Stimulated activated memory B cell treated with anti-CD40 and anti-IgM and Interleukin-4, amounts not matched to agents 10 μg/mL and 1 μg/mL and 100 μg/mL, for 72 hours (primary cell): Measurements from ENCODE around the gene HECTD4.
"Not testable (repeated sequence)": the region's sequence is repeated elsewhere in the genome, so short reads cannot be mapped to it uniquely, and the experiment has no call there.

Source experiments
- ATAC-seq: fragments of 150-1000 bp; cut with Tn5 transposase; 2 replicates; pipeline ENCODE4 v1.10.0; 2021
- H3K27ac Mint-ChIP-seq: one replicate; pipeline ENCODE4 v1.8.0; 2022; ENCODE audit warnings: mild to moderate bottlenecking, mixed read lengths
- H3K27me3 Mint-ChIP-seq: one replicate; pipeline ENCODE4 v1.8.0; 2022; ENCODE audit warnings: mixed read lengths
- H3K36me3 Mint-ChIP-seq: one replicate; pipeline ENCODE4 v1.8.0; 2022; ENCODE audit warnings: mixed read lengths
- H3K4me1 Mint-ChIP-seq: one replicate; pipeline ENCODE4 v1.8.0; 2022; ENCODE audit warnings: mixed read lengths
- H3K4me3 Mint-ChIP-seq: one replicate; pipeline ENCODE4 v1.8.0; 2022; ENCODE audit warnings: mild to moderate bottlenecking, moderate library complexity, mixed read lengths
- H3K9me3 Mint-ChIP-seq: one replicate; pipeline ENCODE4 v1.8.0; 2022; ENCODE audit warnings: mixed read lengths

HECTD4 gene

DNA sequence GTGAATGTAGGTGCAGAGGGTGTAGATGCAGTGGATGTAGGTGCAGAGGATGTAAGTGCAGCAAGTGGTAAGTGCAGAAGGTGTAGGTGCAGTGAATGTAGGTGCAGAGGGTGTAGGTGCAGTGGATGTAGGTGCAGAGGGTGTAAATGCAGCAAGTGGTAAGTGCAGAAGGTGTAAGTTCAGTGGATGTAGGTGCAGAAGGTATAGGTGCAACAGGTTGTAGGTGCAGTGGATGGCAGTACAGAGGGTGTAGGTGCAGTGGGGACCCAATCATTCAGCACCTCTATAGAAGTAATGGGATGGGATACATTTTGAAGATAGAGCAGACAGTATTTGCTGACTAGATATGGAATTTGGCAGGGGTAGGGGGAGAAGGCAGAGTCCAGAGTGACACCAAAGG is 85.0 kb downstream of the HECTD4 start:
- H3K4me1 Mint-ChIP-seq, result no peaks in the 10 kb centered on the region
- peaks cover 23% of the 10 kb centered on the region for H3K36me3 Mint-ChIP-seq
- no peaks in the 10 kb centered on the region for H3K27me3 Mint-ChIP-seq
- no peak overlapping the region for H3K4me3 Mint-ChIP-seq
- no peak for ATAC-seq
- no peak overlapping the region for H3K27ac Mint-ChIP-seq
- H3K9me3 Mint-ChIP-seq, result no peaks in the 10 kb centered on the region

DNA sequence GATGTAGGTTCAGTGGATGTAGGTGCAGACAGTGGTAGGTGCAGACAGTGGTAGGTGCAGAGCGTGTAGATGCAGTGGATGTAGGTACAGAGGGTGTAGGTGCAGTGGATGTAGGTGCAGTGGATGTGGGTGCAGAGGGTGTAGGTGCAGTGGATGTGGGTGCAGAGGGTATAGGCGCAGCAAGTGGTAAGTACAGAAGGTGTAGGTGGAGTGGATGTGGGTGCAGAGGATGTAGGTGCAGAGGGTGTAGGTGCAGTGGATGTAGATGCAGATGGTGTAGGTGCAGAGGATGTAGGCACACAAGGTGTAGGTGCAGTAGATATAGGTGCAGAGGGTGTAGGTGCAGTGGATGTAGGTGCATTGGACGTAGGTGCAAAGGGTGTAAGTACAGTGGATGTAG is 86.0 kb downstream of the HECTD4 start:
- Mint-ChIP-seq H3K9me3 (no peaks in the 10 kb centered on the region), H3K27ac (no peak overlapping the region)
- ATAC-seq, result no peak

DNA sequence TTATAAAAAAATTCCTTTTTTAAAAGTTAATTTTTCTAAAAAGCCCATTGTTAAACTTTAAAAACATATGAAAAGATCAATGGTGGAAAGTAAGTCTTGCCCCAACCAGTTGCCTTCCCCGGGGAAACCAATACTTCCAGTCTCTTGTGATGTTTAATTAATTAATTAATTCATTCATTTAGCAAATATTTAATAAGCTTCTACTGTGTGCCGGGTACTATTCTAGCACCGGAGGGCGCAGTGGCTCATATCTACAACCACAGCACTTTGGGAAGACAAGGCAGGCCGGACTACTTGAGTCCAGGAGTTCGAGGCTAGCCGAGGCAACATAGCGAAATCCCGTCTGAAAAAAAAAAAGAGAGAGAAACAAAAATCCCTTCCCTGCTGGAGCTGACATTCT is 87.4 kb downstream of the HECTD4 start:
- no peak for ATAC-seq
- no peaks in the 10 kb centered on the region for H3K4me1 Mint-ChIP-seq
- no peaks in the 10 kb centered on the region for H3K9me3 Mint-ChIP-seq
- H3K27me3 Mint-ChIP-seq, result no peaks in the 10 kb centered on the region
- H3K27ac Mint-ChIP-seq, result no peak overlapping the region
- H3K4me3 Mint-ChIP-seq, result no peak overlapping the region
- peaks cover 25% of the 10 kb centered on the region for H3K36me3 Mint-ChIP-seq

More for the DNA sequence above, 86.0 kb downstream of the HECTD4 start:
- peaks cover 19% of the 10 kb centered on the region for H3K36me3 Mint-ChIP-seq
- no peaks in the 10 kb centered on the region for H3K27me3 Mint-ChIP-seq
- H3K4me3 Mint-ChIP-seq, result no peak overlapping the region
- no peaks in the 10 kb centered on the region for H3K4me1 Mint-ChIP-seq

GRCh38 chr12:112288638-112289037 is 93.6 kb downstream of the HECTD4 start:
- Mint-ChIP-seq H3K36me3 (peaks cover 33% of the 10 kb centered on the region), H3K4me3 (no peak overlapping the region), H3K27ac (no peak overlapping the region), H3K9me3 (no peaks in the 10 kb centered on the region), H3K27me3 (no peaks in the 10 kb centered on the region), H3K4me1 (no peaks in the 10 kb centered on the region)
- no peak for ATAC-seq

DNA sequence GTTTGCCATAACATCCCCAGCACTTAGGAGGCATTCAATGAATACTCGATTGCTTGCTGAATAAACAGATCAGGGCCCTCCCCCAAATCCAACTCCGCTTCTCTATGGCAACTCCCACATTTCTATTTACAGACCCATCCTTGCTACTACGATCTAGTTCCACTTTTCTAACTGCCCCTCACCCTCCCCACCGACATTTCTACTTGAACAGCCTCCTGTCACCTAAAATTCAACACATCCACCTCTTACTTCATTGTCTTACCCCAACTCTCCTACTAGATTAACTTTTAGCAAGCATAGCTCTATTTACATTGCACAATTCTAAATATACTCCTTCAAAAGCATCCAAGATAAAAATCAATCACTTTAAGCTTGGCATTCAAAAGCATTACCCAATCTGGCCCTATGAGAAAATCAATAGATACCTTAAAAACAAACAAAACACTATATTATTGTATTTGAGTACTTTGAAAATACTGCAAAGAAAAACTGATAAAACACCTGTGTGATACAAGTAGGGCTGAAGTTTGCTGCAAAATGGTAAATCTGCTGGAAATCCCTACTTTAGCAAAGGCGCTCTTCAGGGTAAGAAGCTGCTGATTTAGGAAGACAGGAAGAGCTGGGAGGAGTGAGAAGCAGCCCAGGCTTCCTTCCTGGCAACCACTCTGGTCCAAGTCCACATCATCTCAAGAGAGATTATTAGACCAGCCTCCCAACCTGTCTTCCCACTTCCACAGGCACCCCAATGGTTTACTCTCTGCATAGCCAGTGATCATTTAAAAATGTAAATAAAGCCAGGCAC is 96.4 kb downstream of the HECTD4 start:
- no peak for ATAC-seq
- H3K4me3 Mint-ChIP-seq, result no peak overlapping the region
- H3K27ac Mint-ChIP-seq, result no peak overlapping the region
- H3K9me3 Mint-ChIP-seq, result no peaks in the 10 kb centered on the region
- peaks cover 22% of the 10 kb centered on the region for H3K36me3 Mint-ChIP-seq
- H3K27me3 Mint-ChIP-seq, result no peaks in the 10 kb centered on the region
- H3K4me1 Mint-ChIP-seq, result no peaks in the 10 kb centered on the region

DNA sequence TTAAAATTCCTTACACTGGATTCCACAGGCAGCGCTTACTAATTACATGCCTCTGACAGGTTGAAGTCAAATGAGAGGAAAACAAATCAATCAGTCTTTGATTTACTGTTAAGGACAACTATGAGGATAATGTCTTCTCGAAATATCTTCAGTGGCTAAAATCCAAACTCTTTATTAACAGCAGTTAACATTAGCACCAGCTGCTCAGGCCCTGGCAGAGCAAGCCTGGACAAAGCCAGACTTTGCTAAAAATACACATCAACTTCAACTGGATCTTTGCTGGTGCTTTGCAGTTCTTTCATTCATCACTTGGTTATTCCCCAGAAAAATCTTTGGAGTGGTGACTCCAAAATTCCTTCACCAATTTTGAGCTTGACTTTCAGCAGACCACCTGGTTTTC is 98.7 kb downstream of the HECTD4 start:
- Mint-ChIP-seq H3K9me3 (no peaks in the 10 kb centered on the region), H3K27ac (peak overlapping the region; percentile 27), H3K36me3 (peaks cover 15% of the 10 kb centered on the region), H3K27me3 (no peaks in the 10 kb centered on the region), H3K4me1 (no peaks in the 10 kb centered on the region), H3K4me3 (no peak overlapping the region)
- no peak for ATAC-seq

DNA sequence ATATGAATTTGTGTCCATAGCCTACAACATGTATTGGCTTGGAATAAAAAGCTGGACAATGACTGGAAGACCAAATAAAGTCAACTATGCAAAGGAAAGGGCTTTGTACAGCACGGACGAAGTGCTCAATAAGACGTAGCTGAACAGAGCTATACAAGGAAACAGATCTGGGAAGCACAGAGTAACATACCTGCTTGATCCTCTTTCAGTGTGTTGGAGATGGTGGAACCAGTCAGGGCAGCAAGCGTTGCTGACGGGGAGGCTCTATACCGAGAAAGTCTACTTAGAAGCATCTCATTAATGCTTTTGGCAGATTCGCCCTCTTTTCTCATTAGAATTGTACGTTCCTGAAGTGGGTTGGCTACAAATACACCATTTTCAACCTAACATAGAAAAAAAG is 99.3 kb downstream of the HECTD4 start:
- H3K27me3 Mint-ChIP-seq, result no peaks in the 10 kb centered on the region
- H3K4me3 Mint-ChIP-seq, result no peak overlapping the region
- no peak overlapping the region for H3K27ac Mint-ChIP-seq
- H3K4me1 Mint-ChIP-seq, result no peaks in the 10 kb centered on the region
- H3K36me3 Mint-ChIP-seq, result peaks cover 19% of the 10 kb centered on the region
- H3K9me3 Mint-ChIP-seq, result no peaks in the 10 kb centered on the region
- no peak for ATAC-seq

DNA sequence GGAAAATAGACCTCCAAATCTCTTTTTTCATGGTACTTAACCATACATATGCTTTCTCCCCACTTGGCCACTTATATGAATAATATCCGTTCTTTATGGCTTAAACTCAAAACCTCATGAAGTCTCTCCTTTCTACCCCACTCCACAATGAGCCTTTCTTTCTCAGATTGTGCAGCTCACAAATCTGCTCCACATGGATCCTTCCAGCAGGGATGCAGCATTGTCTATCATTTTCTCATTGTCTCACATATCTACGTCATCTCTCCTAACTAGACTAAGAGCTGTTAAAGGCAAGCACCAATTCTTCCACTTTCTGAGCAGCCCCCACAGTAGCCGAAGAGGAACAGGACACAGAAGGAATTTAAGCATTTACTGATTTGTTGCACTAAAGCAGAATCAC is 106.4 kb downstream of the HECTD4 start:
- H3K4me1 Mint-ChIP-seq, result no peaks in the 10 kb centered on the region
- no peak overlapping the region for H3K4me3 Mint-ChIP-seq
- ATAC-seq, result no peak
- peaks cover 38% of the 10 kb centered on the region for H3K36me3 Mint-ChIP-seq
- H3K27me3 Mint-ChIP-seq, result no peaks in the 10 kb centered on the region
- H3K9me3 Mint-ChIP-seq, result no peaks in the 10 kb centered on the region
- H3K27ac Mint-ChIP-seq, result no peak overlapping the region

DNA sequence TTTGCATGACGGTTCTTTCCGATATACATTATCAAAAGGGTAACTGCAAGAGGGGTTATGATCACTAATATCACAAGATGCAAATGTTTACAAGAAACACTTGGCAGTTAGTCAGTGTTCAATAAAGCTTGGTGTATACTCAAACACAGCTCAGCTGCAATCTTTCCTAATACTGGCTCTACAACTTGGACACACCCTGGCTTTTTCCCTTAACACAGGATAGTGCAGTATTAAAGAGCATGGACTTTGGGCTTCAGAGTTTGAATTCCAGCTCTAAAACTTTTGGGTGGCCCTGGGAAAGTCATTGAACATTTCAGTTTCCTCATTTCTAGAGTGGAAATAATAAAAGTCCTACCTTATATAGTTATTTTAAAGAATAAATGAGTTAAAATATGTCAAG is 107.0 kb downstream of the HECTD4 start:
- H3K36me3 Mint-ChIP-seq, result peaks cover 43% of the 10 kb centered on the region
- H3K9me3 Mint-ChIP-seq, result no peaks in the 10 kb centered on the region
- H3K4me1 Mint-ChIP-seq, result no peaks in the 10 kb centered on the region
- H3K4me3 Mint-ChIP-seq, result no peak overlapping the region
- ATAC-seq, result no peak
- H3K27me3 Mint-ChIP-seq, result no peaks in the 10 kb centered on the region
- no peak overlapping the region for H3K27ac Mint-ChIP-seq

GRCh38 chr12:112270673-112271072 is 111.6 kb downstream of the HECTD4 start:
- Mint-ChIP-seq H3K4me1 (no peaks in the 10 kb centered on the region), H3K36me3 (peaks cover 33% of the 10 kb centered on the region)

DNA sequence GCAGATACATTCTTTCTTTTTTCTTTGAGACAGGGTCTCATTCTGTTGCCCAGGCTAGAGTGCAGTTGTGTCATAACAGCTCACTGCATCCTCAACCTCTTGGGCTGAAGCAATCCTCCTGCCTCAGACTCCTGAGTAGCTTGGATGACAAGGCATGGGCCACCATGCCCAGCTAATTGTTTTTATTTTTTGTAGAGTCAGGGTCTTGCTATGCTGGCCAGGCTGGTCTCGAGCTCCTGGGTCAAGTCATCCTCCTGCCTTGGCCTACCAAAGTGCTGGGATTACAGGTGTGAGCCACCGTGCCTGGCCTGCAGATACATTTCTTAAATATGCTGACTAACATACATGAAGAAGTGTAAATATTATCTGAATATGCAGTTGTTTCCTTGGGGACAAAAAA is 115.8 kb downstream of the HECTD4 start:
- no peaks in the 10 kb centered on the region for H3K27me3 Mint-ChIP-seq
- no peak overlapping the region for H3K27ac Mint-ChIP-seq
- no peak for ATAC-seq
- no peaks in the 10 kb centered on the region for H3K9me3 Mint-ChIP-seq
- H3K4me3 Mint-ChIP-seq, result no peak overlapping the region
- H3K36me3 Mint-ChIP-seq, result peaks cover 40% of the 10 kb centered on the region
- no peaks in the 10 kb centered on the region for H3K4me1 Mint-ChIP-seq

More at GRCh38 chr12:112270673-112271072, 111.6 kb downstream of the HECTD4 start:
- Mint-ChIP-seq H3K27me3 (no peaks in the 10 kb centered on the region), H3K9me3 (no peaks in the 10 kb centered on the region), H3K27ac (no peak overlapping the region), H3K4me3 (no peak overlapping the region)
- no peak for ATAC-seq

DNA sequence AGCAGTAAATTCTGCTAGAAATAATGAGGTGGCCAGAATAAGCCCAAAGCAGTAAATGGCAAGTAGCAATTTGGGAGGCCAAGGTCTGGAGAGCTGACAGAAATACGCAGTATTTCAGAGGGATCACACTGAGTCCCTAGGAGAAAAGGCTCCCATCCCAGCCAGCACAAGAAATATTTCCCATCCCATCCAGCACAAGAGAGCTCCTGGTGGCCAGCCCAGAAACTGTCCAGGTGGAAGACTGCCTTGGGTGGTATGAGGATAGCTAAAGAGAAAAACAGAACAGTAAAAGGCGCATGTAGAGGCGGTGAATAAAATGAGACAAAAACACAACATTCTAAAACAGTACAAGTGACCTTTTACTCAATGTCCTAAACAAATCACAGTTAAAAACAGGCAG is 120.7 kb downstream of the HECTD4 start:
- Mint-ChIP-seq H3K9me3 (no peaks in the 10 kb centered on the region), H3K27ac (no peak overlapping the region), H3K4me3 (no peak overlapping the region), H3K27me3 (no peaks in the 10 kb centered on the region), H3K4me1 (no peaks in the 10 kb centered on the region), H3K36me3 (peaks cover 39% of the 10 kb centered on the region)
- ATAC-seq, result no peak

DNA sequence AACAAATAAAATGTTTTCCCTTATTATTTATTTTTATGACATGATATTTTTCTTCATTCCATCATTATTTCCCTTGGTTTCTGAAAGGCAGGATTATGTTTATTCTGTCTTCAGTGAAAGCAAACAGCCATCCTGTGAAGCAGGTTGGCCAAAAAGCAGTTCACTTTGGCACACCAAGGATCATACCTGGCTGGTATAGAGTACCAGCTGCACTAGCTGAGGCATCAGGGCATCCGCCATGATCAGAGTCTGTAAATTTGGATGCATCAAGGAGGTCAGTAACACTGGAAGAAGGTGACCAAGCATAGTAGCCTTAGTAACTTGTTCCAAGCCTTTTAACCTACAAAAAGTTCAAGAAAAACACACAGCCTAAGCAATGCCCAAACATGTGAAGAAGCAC is 123.3 kb downstream of the HECTD4 start:
- H3K9me3 Mint-ChIP-seq, result no peaks in the 10 kb centered on the region
- H3K27ac Mint-ChIP-seq, result no peak overlapping the region
- no peak for ATAC-seq
- no peak overlapping the region for H3K4me3 Mint-ChIP-seq
- H3K27me3 Mint-ChIP-seq, result no peaks in the 10 kb centered on the region
- H3K36me3 Mint-ChIP-seq, result peaks cover 52% of the 10 kb centered on the region
- no peaks in the 10 kb centered on the region for H3K4me1 Mint-ChIP-seq

DNA sequence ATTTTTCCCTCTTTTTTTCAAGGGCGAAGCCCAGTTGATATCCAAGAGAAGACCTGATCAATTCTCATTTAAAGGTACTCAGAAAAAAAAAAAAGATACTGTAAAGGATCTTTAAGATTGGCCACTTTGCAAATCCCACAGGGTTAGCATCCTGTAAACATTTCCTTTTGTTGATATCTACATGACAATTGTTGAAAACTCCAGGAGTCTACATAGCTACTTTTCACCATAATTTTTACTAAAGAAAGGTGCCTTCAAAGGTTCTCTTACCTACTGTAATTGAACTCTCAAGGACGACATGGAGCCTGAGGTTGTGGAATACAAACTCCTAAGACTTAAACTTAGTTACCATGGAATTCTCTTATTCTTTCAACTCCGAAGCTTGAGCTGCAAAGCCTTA is 125.5 kb downstream of the HECTD4 start:
- H3K36me3 Mint-ChIP-seq, result peaks cover 68% of the 10 kb centered on the region
- H3K4me3 Mint-ChIP-seq, result no peak overlapping the region
- no peak for ATAC-seq
- no peaks in the 10 kb centered on the region for H3K9me3 Mint-ChIP-seq
- H3K27me3 Mint-ChIP-seq, result no peaks in the 10 kb centered on the region
- H3K27ac Mint-ChIP-seq, result no peak overlapping the region
- H3K4me1 Mint-ChIP-seq, result no peaks in the 10 kb centered on the region

DNA sequence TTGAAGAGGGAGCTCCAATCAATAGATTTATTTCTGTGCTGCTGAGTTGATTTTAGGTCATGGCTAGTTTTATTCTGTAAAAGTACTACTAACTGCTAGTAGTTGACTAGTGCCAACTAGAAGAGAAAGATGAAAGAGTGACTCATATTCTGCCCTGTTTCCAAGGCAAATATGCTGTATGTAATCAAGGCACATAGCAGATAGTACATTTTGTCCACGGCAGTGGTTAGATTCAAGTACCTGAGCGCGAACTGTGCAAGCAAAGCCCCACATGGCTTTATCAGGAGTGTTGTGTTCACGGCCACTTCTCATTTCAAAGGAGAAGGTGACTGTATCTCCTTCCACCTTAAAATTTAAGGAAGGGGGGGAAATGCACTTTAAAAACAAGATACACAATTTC is 130.0 kb downstream of the HECTD4 start:
- Mint-ChIP-seq H3K4me1 (no peaks in the 10 kb centered on the region), H3K9me3 (no peaks in the 10 kb centered on the region), H3K4me3 (no peak overlapping the region), H3K27me3 (no peaks in the 10 kb centered on the region), H3K36me3 (peaks cover 54% of the 10 kb centered on the region), H3K27ac (no peak overlapping the region)
- ATAC-seq, result no peak

DNA sequence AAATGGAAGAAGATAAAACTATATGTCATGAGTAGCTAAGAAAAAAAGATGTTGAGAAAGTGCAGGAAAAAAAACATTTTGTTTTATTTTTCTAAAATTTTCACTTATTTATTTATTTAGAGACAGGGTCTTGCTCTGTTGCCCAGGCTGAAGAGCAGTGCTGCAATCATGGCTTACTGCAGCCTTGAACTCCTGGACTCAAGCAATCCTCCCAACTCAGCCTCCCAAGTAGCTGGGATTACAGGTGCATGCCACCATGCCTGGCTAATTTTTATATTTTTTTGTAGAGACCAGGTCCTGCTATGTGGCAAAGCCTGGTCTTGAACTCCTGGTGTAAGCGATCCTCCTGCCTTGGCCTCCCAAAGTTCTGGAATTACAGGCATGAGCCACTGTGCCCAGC is 137.3 kb downstream of the HECTD4 start:
- not testable (repeated sequence) for H3K27ac Mint-ChIP-seq, H3K4me1 Mint-ChIP-seq, ATAC-seq, H3K9me3 Mint-ChIP-seq, H3K27me3 Mint-ChIP-seq, H3K4me3 Mint-ChIP-seq
- peaks cover 45% of the 10 kb centered on the region for H3K36me3 Mint-ChIP-seq
